HepG2 (cell line): ENCODE data around the gene ZFTA. TPM values are rescaled to one million over a fixed set of nuclear protein-coding genes. Genes with fewer than 3 reads are reported as not detected.

ENCODE experiments used
- ATAC-seq: fragments of 200-7000 bp; cut with Tn5 transposase; 3 replicates; pipeline ENCODE4 v1.9.1; 2020; ENCODE audit warnings: mild to moderate bottlenecking, moderate library complexity
- BruUV-seq: library from RNA; stranded (reverse); fragments of 400-500 nt; replicated peaks from 2 replicates; lab custom pipeline; 2021; lab: Mats Ljungman, UMichigan
- CTCF ChIA-PET: fragments of 300-600 bp; formaldehyde crosslinking; extraction: SDS; loops from one replicate; lab custom pipeline; 2021; ENCODE audit warnings: low total read pairs, inconsistent platforms, low intra/inter-chr PET ratio; lab: Yijun Ruan, JAX
- POLR2A ChIA-PET: fragments of 350-600 bp; sonication (Branson Sonifier 250); formaldehyde crosslinking; loops from one replicate; lab custom pipeline; 2020; ENCODE audit warnings: antibody characterized with exemption, inconsistent platforms; lab: Yijun Ruan, JAX
- DNase-seq: peaks from one replicate; pipeline ENCODE4 v3.0.0-alpha.2; 2015; ENCODE audit warnings: low spot score
- FAIRE-seq: peaks from 3 replicates; lab custom pipeline; 2011; peaks lifted over from hg19 to GRCh38; lab: Jason Lieb, UNC
- H2AFZ ChIP-seq: one replicate; pipeline ENCODE4 v1.6.1; 2011; ENCODE audit warnings: low read length, inconsistent platforms
- H3K27ac ChIP-seq: fragments of 300-600 bp; 3 replicates; pipeline ENCODE4 v1.8.0; 2011; ENCODE audit warnings: mixed run types, mild to moderate bottlenecking, mixed read lengths, low read length, inconsistent platforms; ENCODE audit not compliant: insufficient read depth; ENCODE audit errors: extremely low read length
- H3K27me3 ChIP-seq, 2 experiments: fragments of 200-600 bp in 1 of 2; 2 replicates in 1 of 2; 3 replicates in 1 of 2; pipeline versions ENCODE4 v1.6.0 to v1.8.0; 2011; ENCODE audit warnings: low read length in 2 of 2, mild to moderate bottlenecking in 2 of 2, moderate library complexity in 2 of 2, inconsistent platforms in 1 of 2; ENCODE audit not compliant: insufficient read depth in 2 of 2, control insufficient read depth in 1 of 2
- H3K36me3 ChIP-seq, 2 experiments: fragments of 200-600 bp in 1 of 2; replicated peaks in 1 of 2; 2 replicates in 1 of 2; 3 replicates in 1 of 2; pipeline versions ENCODE4 v1.5.1 to v1.8.0; 2011; ENCODE audit warnings: low read length in 2 of 2, inconsistent platforms in 1 of 2; ENCODE audit not compliant: insufficient read depth in 2 of 2, control insufficient read depth in 1 of 2
- H3K4me1 ChIP-seq: 2 replicates; pipeline ENCODE4 v1.5.1; 2012; ENCODE audit warnings: low read length, inconsistent platforms; ENCODE audit not compliant: insufficient read depth
- H3K4me2 ChIP-seq: 2 replicates; pipeline ENCODE4 v1.6.0; 2011; ENCODE audit warnings: low read depth, low read length, inconsistent platforms
- H3K4me3 ChIP-seq, 3 experiments: fragments of 200-600 bp in 1 of 3; sonication (generic), shearing (Covaris generic) in 1 of 3; replicated peaks in 1 of 3; 2 replicates each; pipeline ENCODE4 v1.5.1; 2011 to 2016; ENCODE audit warnings: low read length in 3 of 3, inconsistent platforms in 2 of 3, low read depth in 2 of 3, mild to moderate bottlenecking in 2 of 3, control low read depth in 1 of 3, mixed read lengths in 1 of 3; ENCODE audit not compliant: insufficient read depth in 1 of 3
- H3K79me2 ChIP-seq: one replicate; pipeline ENCODE4 v1.6.1; 2011; ENCODE audit warnings: low read length, inconsistent platforms; ENCODE audit not compliant: insufficient read depth
- H3K9ac ChIP-seq: 2 replicates; pipeline ENCODE4 v1.6.0; 2011; ENCODE audit warnings: mild to moderate bottlenecking, low read depth, low read length, inconsistent platforms; ENCODE audit not compliant: insufficient read depth
- H3K9me3 ChIP-seq: 2 replicates; pipeline ENCODE4 v1.5.1; 2012; ENCODE audit warnings: mild to moderate bottlenecking, low read length
- H4K20me1 ChIP-seq: 2 replicates; pipeline ENCODE4 v1.6.0; 2011; ENCODE audit warnings: inconsistent platforms, mild to moderate bottlenecking, low read length, moderate library complexity; ENCODE audit not compliant: insufficient read depth
- BHLHE40 ChIP-seq: IDR thresholded peaks from 2 replicates; pipeline ENCODE4 v1.6.1; 2011; ENCODE audit warnings: low read length, improper control_type of control experiment
- HNF4G ChIP-seq, 2 experiments: sonication (generic) in 1 of 2; formaldehyde crosslinking in 1 of 2; IDR thresholded peaks; 2 replicates each; pipeline versions ENCODE4 v1.4.0 to v1.6.1; 2011 to 2020; ENCODE audit warnings: borderline replicate concordance in 2 of 2, low read depth in 2 of 2, mild to moderate bottlenecking in 2 of 2, low read length in 1 of 2, missing genetic modification reagents in 1 of 2, moderate library complexity in 1 of 2
- IRF2 ChIP-seq: IDR thresholded peaks from 2 replicates; pipeline ENCODE4 v1.6.1; 2018; ENCODE audit warnings: missing genetic modification reagents, missing compliant biosample characterization
- RBM22 ChIP-seq: fragments of 200-400 bp; formaldehyde crosslinking; optimal IDR thresholded peaks from 2 replicates; pipeline ENCODE3; 2017; ENCODE audit warnings: mild to moderate bottlenecking, low read length, moderate library complexity
- ZFP82 ChIP-seq: sonication (generic); formaldehyde crosslinking; IDR thresholded peaks from 2 replicates; pipeline ENCODE4 v1.5.1; 2020; ENCODE audit warnings: mild to moderate bottlenecking, missing genetic modification reagents, borderline replicate concordance
- ZMYM3 ChIP-seq: sonication (generic); formaldehyde crosslinking; IDR thresholded peaks from 2 replicates; pipeline ENCODE4 v1.5.1; 2020; ENCODE audit warnings: mild to moderate bottlenecking, missing genetic modification reagents
- ZNF263 ChIP-seq: sonication (generic); formaldehyde crosslinking; IDR thresholded peaks from 2 replicates; pipeline ENCODE4 v1.4.0; 2020; ENCODE audit warnings: missing genetic modification reagents
- ZNF280B ChIP-seq: sonication (generic); formaldehyde crosslinking; IDR thresholded peaks from 2 replicates; pipeline ENCODE4 v1.5.0; 2020; ENCODE audit warnings: missing genetic modification reagents, mild to moderate bottlenecking, borderline replicate concordance
- ZNF619 ChIP-seq: sonication (generic); formaldehyde crosslinking; IDR thresholded peaks from 2 replicates; pipeline ENCODE4 v1.4.0; 2020; ENCODE audit warnings: mild to moderate bottlenecking, missing genetic modification reagents
- ZNF770 ChIP-seq: sonication (generic); formaldehyde crosslinking; IDR thresholded peaks from 2 replicates; pipeline ENCODE4 v1.5.0; 2020; ENCODE audit warnings: mild to moderate bottlenecking, missing genetic modification reagents
- ZNF879 ChIP-seq: sonication (generic); formaldehyde crosslinking; IDR thresholded peaks from 2 replicates; pipeline ENCODE4 v1.8.1; 2023; ENCODE audit warnings: missing genetic modification reagents
- WGBS: methylation state at CpG from one replicate; pipeline ENCODE4 v1.1.6; 2017; ENCODE audit warnings: low lambda C conversion rate; 5-methylcytosine and 5-hydroxymethylcytosine counted together
- in situ Hi-C: cut with HindIII; loops from 2 replicates; pipeline ENCODE4 v1.10.0; 2017; ENCODE audit warnings: low pct_unique_long_range_greater_than_20kb; ENCODE audit not compliant: extremely low pct_ligation_motif_present
- intact Hi-C: fragments of 100-400 bp; cut with micrococcal nuclease; formaldehyde crosslinking; loops from one replicate; pipeline ENCODE4 v1.10.0; 2022; ENCODE audit not compliant: unreplicated experiment
- polyA plus RNA-seq, 8 experiments: library from polyadenylated mRNA; depleted of rRNA in 3 of 8; stranded (reverse) in 7 of 8; unstranded in 1 of 8; fragments of >200 nt; fragmentation: Illumina TruSeq in 4 of 8; extraction: Trizol in 4 of 8; gene quantifications; 2 replicates each; pipeline versions ENCODE4 v1.2.1 to v1.2.3, GENCODE V29; 2011 to 2016; ENCODE audit warnings: low read depth in 4 of 8, missing spikeins in 1 of 8, mixed read lengths in 1 of 8; ENCODE audit not compliant: insufficient read depth in 1 of 8
- total RNA-seq, 5 experiments: library from RNA; depleted of rRNA; stranded (reverse); fragments of >200 nt; fragmentation: Illumina TruSeq; extraction: Trizol; gene quantifications; 2 replicates each; pipeline ENCODE4 v1.2.3, GENCODE V29; 2016; ENCODE audit warnings: low read depth in 1 of 5

Gene ZFTA
- total and polyA plus RNA-seq, 2 of the 13 experiments (the other 11 are each of a cell fraction or from before 2014, with no cell fraction given): 3.9 to 10.4 TPM

- Histone ChIP-seq H3K4me3 (no peak overlapping the region), H3K9ac (no peak overlapping the region), H2AFZ (no peak overlapping the region), H3K27me3 (no peaks in the 10 kb centered on the region; a peak in 1 of 5 replicates), H4K20me1 (no peaks in the 10 kb centered on the region), H3K4me1 (peaks cover 32% of the 10 kb centered on the region), H3K79me2 (no peaks in the 10 kb centered on the region), H3K27ac (no peak overlapping the region), H3K4me2 (no peak overlapping the region), H3K36me3 (peaks cover 2 to 16% of the 10 kb centered on the region in 2 experiments; a peak in 3 of 5 replicates), H3K9me3 (no peaks in the 10 kb centered on the region)
- WGBS: 87% methylated on average over 4 of the region's 5 CpGs
- ChIA-PET CTCF (no interaction called here), POLR2A (no interaction called here)
- in situ Hi-C loops (loop anchor here (10.0 kb wide), 1 partner anchor 154 kb away; the partner anchor contains the start of gene RCOR2), intact Hi-C loops (loop anchor here (10.0 kb wide), 1 partner anchor 144 kb away; no protein-coding TSS in a partner anchor)
- FAIRE-seq: no peak
- ATAC-seq: no peak
- peak; percentile 56 for TF ChIP-seq RBM22
- no peak for TF ChIP-seq ZNF619 (CRISPR knock-in tag)
- no peak for DNase-seq
- BruUV-seq: no TSS peak
Observed at GRCh38 chr11:63760487-63761079, 8.0 kb downstream of the ZFTA start.

- Histone ChIP-seq H3K27ac (peak overlapping the region; percentile 35), H2AFZ (no peak overlapping the region), H3K4me1 (peaks cover 20% of the 10 kb centered on the region), H3K27me3 (no peaks in the 10 kb centered on the region; a peak in 1 of 5 replicates), H3K79me2 (no peaks in the 10 kb centered on the region), H3K9ac (no peak overlapping the region), H3K4me2 (peak overlapping the region; percentile 39), H3K4me3 (no peak overlapping the region), H4K20me1 (no peaks in the 10 kb centered on the region), H3K9me3 (no peaks in the 10 kb centered on the region), H3K36me3 (peaks cover 2 to 31% of the 10 kb centered on the region in 2 experiments; a peak in 3 of 5 replicates)
- in situ Hi-C loops: no loop called here
- peak; percentile 52 for DNase-seq
- intact Hi-C loops: no loop called here
- BruUV-seq: no TSS peak
- peak; percentile 72 for FAIRE-seq
- CTCF ChIA-PET: no interaction called here
- POLR2A ChIA-PET: interaction anchor here (2.6 kb wide), 1 partner anchor 10 kb away, joined by 22 read pairs; the partner anchor contains the start of gene ZFTA
- WGBS: 68% methylated on average over 5 of the region's 5 CpGs
- peak; percentile 56 for ATAC-seq
- TF ChIP-seq ZNF770 (peak; percentile 88), HNF4G (IDR thresholded peaks at IDR 0.05; ENCODE audit: borderline replicate concordance, low read depth, low read length) (peak; percentile 46; the same call in 1 of the 2 replicates), HNF4G (CRISPR knock-in tag; IDR thresholded peaks at IDR 0.05; ENCODE audit: borderline replicate concordance, low read depth) (no peak), ZNF263 (0 out of 2 replicates have a peak, but pooled peaks have one; percentile 23), ZNF280B (CRISPR knock-in tag) (no peak), IRF2 (no peak), ZMYM3 (0 out of 2 replicates have a peak, but pooled peaks have one; percentile 10), ZNF879 (CRISPR knock-in tag) (no peak), BHLHE40 (no peak), ZFP82 (CRISPR knock-in tag) (no peak)
Observed at GRCh38 chr11:63756919-63757761, 11.4 kb downstream of the ZFTA start.
